ENCODE data around the gene SLC49A3.
"Not testable (repeated sequence)": the region's sequence is repeated elsewhere in the genome, so short reads cannot be mapped to it uniquely, and the experiment has no call there.

DNA sequence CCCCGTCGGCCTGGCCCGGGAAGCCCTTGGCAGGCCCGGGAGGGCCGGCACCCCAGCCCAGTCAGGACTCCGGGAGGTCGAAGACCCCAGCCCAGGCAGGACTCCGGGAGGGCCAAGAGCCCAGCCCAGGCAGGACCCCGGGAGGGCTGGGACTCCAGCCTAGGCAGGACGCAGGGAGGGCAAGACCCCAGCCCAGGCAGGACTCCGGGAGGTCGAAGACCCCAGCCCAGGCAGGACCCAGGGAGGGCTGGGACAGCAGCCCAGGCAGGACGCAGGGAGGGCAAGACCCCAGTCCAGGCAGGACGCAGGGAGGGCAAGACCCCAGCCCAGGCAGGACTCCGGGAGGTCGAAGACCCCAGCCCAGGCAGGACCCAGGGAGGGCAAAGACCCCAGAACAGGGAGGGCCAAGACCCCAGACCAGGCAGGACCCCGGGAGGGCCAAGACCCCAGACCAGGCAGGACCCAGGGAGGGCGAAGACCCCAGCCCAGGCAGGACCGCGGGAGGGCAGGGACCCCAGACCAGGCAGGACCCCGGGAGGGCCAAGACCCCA lies 17.2 kb upstream of the SLC49A3 start:
- not testable (repeated sequence) for TF ChIP-seq EZH2phosphoT487 (IDR thresholded peaks at IDR 0.05; ENCODE audit: insufficient read depth, low read depth); EZH2 (IDR thresholded peaks at IDR 0.05; ENCODE audit: insufficient read depth, poor library complexity, severe bottlenecking)
